ENCODE measurements around the gene MYO3B. TPM values are rescaled to one million over a fixed set of nuclear protein-coding genes. Genes with fewer than 3 reads are reported as not detected.

Gene MYO3B
- total and polyA plus RNA-seq, 2 donors from 2014 or later: 3.5 to 6.4 TPM

GRCh38 chr2:170217778-170218251 lies 39.9 kb downstream of the MYO3B start:
- no peaks in the 10 kb centered on the region for H3K9me3 ChIP-seq (ENCODE audit: control insufficient read depth in 2 of 3, insufficient read depth in 1 of 3, low read length in 3 of 3)
- TF ChIP-seq, protein P1, sequence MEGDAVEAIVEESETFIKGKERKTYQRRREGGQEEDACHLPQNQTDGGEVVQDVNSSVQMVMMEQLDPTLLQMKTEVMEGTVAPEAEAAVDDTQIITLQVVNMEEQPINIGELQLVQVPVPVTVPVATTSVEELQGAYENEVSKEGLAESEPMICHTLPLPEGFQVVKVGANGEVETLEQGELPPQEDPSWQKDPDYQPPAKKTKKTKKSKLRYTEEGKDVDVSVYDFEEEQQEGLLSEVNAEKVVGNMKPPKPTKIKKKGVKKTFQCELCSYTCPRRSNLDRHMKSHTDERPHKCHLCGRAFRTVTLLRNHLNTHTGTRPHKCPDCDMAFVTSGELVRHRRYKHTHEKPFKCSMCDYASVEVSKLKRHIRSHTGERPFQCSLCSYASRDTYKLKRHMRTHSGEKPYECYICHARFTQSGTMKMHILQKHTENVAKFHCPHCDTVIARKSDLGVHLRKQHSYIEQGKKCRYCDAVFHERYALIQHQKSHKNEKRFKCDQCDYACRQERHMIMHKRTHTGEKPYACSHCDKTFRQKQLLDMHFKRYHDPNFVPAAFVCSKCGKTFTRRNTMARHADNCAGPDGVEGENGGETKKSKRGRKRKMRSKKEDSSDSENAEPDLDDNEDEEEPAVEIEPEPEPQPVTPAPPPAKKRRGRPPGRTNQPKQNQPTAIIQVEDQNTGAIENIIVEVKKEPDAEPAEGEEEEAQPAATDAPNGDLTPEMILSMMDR (IDR thresholded peaks at IDR 0.05; ENCODE audit: borderline replicate concordance, extremely low read depth, insufficient read depth): no peak
- no peak for FAIRE-seq
- intact Hi-C loops (cut with DNase I): no loop called here
- DNase-seq: no peak
- H3K36me3 ChIP-seq (ENCODE audit: control insufficient read depth in 2 of 3, insufficient read depth in 3 of 3, low read length in 3 of 3): no peaks in the 10 kb centered on the region
- no peaks in the 10 kb centered on the region for H3K27me3 ChIP-seq (ENCODE audit: control insufficient read depth, insufficient read depth, low read length)
- H3K27ac ChIP-seq (ENCODE audit: low read depth in 2 of 2, low read length in 2 of 2): no peak overlapping the region
- H3K4me1 ChIP-seq (ENCODE audit: control insufficient read depth in 2 of 3, insufficient read depth in 2 of 3, low read depth in 1 of 3, low read length in 3 of 3): no peaks in the 10 kb centered on the region
- H3K4me3 ChIP-seq (ENCODE audit: low read length in 3 of 3): no peak overlapping the region
- no peak overlapping the region for H3K9ac ChIP-seq (ENCODE audit: low read length in 3 of 3)

- intact Hi-C loops (cut with DNase I): no loop called here
- no peaks in the 10 kb centered on the region for H3K36me3 ChIP-seq (ENCODE audit: control insufficient read depth in 2 of 3, insufficient read depth in 3 of 3, low read length in 3 of 3)
- FAIRE-seq (no peak), DNase-seq (no peak)
- no peak overlapping the region for H3K27ac ChIP-seq (ENCODE audit: low read depth in 2 of 2, low read length in 2 of 2)
- H3K9me3 ChIP-seq (ENCODE audit: control insufficient read depth in 2 of 3, insufficient read depth in 1 of 3, low read length in 3 of 3): no peaks in the 10 kb centered on the region
- no peak overlapping the region for H3K4me3 ChIP-seq (ENCODE audit: low read length in 3 of 3)
- no peak overlapping the region for H3K9ac ChIP-seq (ENCODE audit: low read length in 3 of 3)
- H3K27me3 ChIP-seq (ENCODE audit: control insufficient read depth, insufficient read depth, low read length): no peaks in the 10 kb centered on the region
- TF ChIP-seq, protein P1 (IDR thresholded peaks at IDR 0.05; ENCODE audit: borderline replicate concordance, extremely low read depth, insufficient read depth): no peak
- no peaks in the 10 kb centered on the region for H3K4me1 ChIP-seq (ENCODE audit: control insufficient read depth in 2 of 3, insufficient read depth in 2 of 3, low read depth in 1 of 3, low read length in 3 of 3)
These were observed 40.5 kb downstream of the MYO3B start for GRCh38 chr2:170218456-170218855.

DNA sequence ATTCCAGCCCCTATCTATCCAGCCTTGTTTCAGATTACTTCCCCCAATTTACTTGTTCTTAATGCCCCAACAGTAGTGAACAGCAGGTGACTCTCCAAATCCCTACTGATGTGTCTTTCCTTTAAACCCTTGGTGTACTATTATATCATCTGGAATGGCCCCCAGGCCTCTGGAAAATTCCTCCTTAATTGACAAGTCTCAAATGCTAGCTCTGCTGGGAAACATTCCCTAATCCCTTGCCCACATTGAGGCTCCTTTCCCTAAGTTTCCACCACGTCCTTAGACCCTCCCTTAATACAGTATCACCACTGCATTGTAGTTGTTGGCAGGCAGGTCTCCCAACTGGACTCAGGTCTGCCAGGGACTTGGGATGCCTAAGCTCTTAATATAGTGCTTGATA lies 41.0 kb downstream of the MYO3B start:
- DNase-seq (no peak), FAIRE-seq (no peak)
- no peaks in the 10 kb centered on the region for H3K4me1 ChIP-seq (ENCODE audit: control insufficient read depth in 2 of 3, insufficient read depth in 2 of 3, low read depth in 1 of 3, low read length in 3 of 3)
- H3K4me3 ChIP-seq (ENCODE audit: low read length in 3 of 3): no peak overlapping the region
- H3K27me3 ChIP-seq (ENCODE audit: control insufficient read depth, insufficient read depth, low read length): no peaks in the 10 kb centered on the region
- H3K27ac ChIP-seq (ENCODE audit: low read depth in 2 of 2, low read length in 2 of 2): no peak overlapping the region
- no peaks in the 10 kb centered on the region for H3K9me3 ChIP-seq (ENCODE audit: control insufficient read depth in 2 of 3, insufficient read depth in 1 of 3, low read length in 3 of 3)
- H3K36me3 ChIP-seq (ENCODE audit: control insufficient read depth in 2 of 3, insufficient read depth in 3 of 3, low read length in 3 of 3): no peaks in the 10 kb centered on the region
- intact Hi-C loops (cut with DNase I): no loop called here
- no peak overlapping the region for H3K9ac ChIP-seq (ENCODE audit: low read length in 3 of 3)
- TF ChIP-seq, protein P1 (IDR thresholded peaks at IDR 0.05; ENCODE audit: borderline replicate concordance, extremely low read depth, insufficient read depth): no peak
